H9 (cell line): ENCODE measurements around the gene DLL3. TPM values are rescaled to one million over a fixed set of nuclear protein-coding genes. Genes with fewer than 3 reads are reported as not detected.

Source experiments
- DNase-seq: peaks from one replicate; pipeline ENCODE4 v3.0.0-alpha.2; 2017
- H2AFZ ChIP-seq: one replicate; pipeline ENCODE4 v1.6.1; 2013; ENCODE audit warnings: mild to moderate bottlenecking, low read length, control low read depth, moderate library complexity
- H2AK5ac ChIP-seq: 2 replicates; pipeline ENCODE4 v1.6.1; 2013; ENCODE audit warnings: low read length, control low read depth, mixed read lengths; ENCODE audit not compliant: insufficient read length
- H2BK120ac ChIP-seq: one replicate; pipeline ENCODE4 v1.6.1; 2013; ENCODE audit warnings: low read depth, mild to moderate bottlenecking, low read length, control low read depth, inconsistent platforms; ENCODE audit not compliant: poor library complexity, severe bottlenecking
- H2BK12ac ChIP-seq: 2 replicates; pipeline ENCODE4 v1.6.1; 2013; ENCODE audit warnings: low read length, control low read depth, mixed read lengths, low read depth; ENCODE audit not compliant: insufficient read length
- H2BK15ac ChIP-seq: 2 replicates; pipeline ENCODE4 v1.6.1; 2013; ENCODE audit warnings: low read depth, low read length, control low read depth
- H2BK20ac ChIP-seq: one replicate; pipeline ENCODE4 v1.6.1; 2013; ENCODE audit warnings: low read depth, mild to moderate bottlenecking, low read length, control low read depth, inconsistent platforms; ENCODE audit not compliant: poor library complexity, severe bottlenecking
- H2BK5ac ChIP-seq: 2 replicates; pipeline ENCODE4 v1.6.1; 2013; ENCODE audit warnings: low read length, control low read depth, mixed read lengths; ENCODE audit not compliant: insufficient read length
- H3K14ac ChIP-seq: 2 replicates; pipeline ENCODE4 v1.6.1; 2013; ENCODE audit warnings: low read length, control low read depth; ENCODE audit not compliant: insufficient read depth
- H3K18ac ChIP-seq: 2 replicates; pipeline ENCODE4 v1.6.1; 2013; ENCODE audit warnings: low read depth, mild to moderate bottlenecking, mixed read lengths, low read length, control low read depth; ENCODE audit not compliant: insufficient read length
- H3K23ac ChIP-seq: 2 replicates; pipeline ENCODE4 v1.6.1; 2013; ENCODE audit warnings: low read length, control low read depth, mixed read lengths, low read depth; ENCODE audit not compliant: insufficient read length
- H3K23me2 ChIP-seq: 2 replicates; pipeline ENCODE4 v1.6.1; 2013; ENCODE audit warnings: low read depth, mild to moderate bottlenecking, mixed read lengths, low read length, control low read depth; ENCODE audit not compliant: insufficient read length, poor library complexity, severe bottlenecking
- H3K27ac ChIP-seq: 2 replicates; pipeline ENCODE4 v1.5.1; 2013; ENCODE audit warnings: low read length, control low read depth, mixed read lengths, low read depth; ENCODE audit not compliant: insufficient read length
- H3K27me3 ChIP-seq: 2 replicates; pipeline ENCODE4 v1.6.1; 2013; ENCODE audit warnings: low read length, control low read depth, inconsistent platforms; ENCODE audit not compliant: insufficient read depth
- H3K4ac ChIP-seq: 2 replicates; pipeline ENCODE4 v1.6.1; 2013; ENCODE audit warnings: low read depth, mild to moderate bottlenecking, control low read depth, inconsistent platforms, low read length, moderate library complexity
- H3K4me1 ChIP-seq: 2 replicates; pipeline ENCODE4 v1.6.1; 2013; ENCODE audit warnings: low read length, control low read depth, inconsistent platforms; ENCODE audit not compliant: insufficient read depth
- H3K4me2 ChIP-seq: 2 replicates; pipeline ENCODE4 v1.6.1; 2013; ENCODE audit warnings: low read length, control low read depth, mixed read lengths; ENCODE audit not compliant: insufficient read length, insufficient read depth
- H3K56ac ChIP-seq: 2 replicates; pipeline ENCODE4 v1.6.1; 2013; ENCODE audit warnings: low read depth, mild to moderate bottlenecking, mixed read lengths, low read length, control low read depth; ENCODE audit not compliant: insufficient read length
- H3K79me1 ChIP-seq: 2 replicates; pipeline ENCODE4 v1.6.1; 2013; ENCODE audit warnings: low read depth, mild to moderate bottlenecking, moderate library complexity, low read length, control low read depth, inconsistent platforms; ENCODE audit not compliant: insufficient read depth, poor library complexity, severe bottlenecking
- H3K79me2 ChIP-seq: 2 replicates; pipeline ENCODE4 v1.6.1; 2013; ENCODE audit warnings: low read length, control low read depth, inconsistent platforms; ENCODE audit not compliant: insufficient read depth
- H3K9ac ChIP-seq: 2 replicates; pipeline ENCODE4 v1.6.1; 2013; ENCODE audit warnings: low read length, control low read depth, mixed read lengths; ENCODE audit not compliant: insufficient read length; ENCODE audit errors: extremely low read depth
- H3K9me3 ChIP-seq: one replicate; pipeline ENCODE4 v1.6.1; 2013; ENCODE audit warnings: low read depth, low read length, inconsistent platforms; ENCODE audit not compliant: control insufficient read depth
- H3T11ph ChIP-seq: one replicate; pipeline ENCODE4 v1.6.1; 2013; ENCODE audit warnings: mild to moderate bottlenecking, low read length, control low read depth, inconsistent platforms
- H4K20me1 ChIP-seq: one replicate; pipeline ENCODE4 v1.6.1; 2013; ENCODE audit not compliant: control insufficient read depth, insufficient read length, insufficient read depth
- H4K5ac ChIP-seq: 2 replicates; pipeline ENCODE4 v1.6.1; 2013; ENCODE audit warnings: low read depth, mild to moderate bottlenecking, mixed read lengths, low read length, control low read depth; ENCODE audit not compliant: insufficient read length
- H4K8ac ChIP-seq: replicated peaks from 2 replicates; pipeline ENCODE4 v1.6.1; 2013; ENCODE audit warnings: low read length, control low read depth, mixed read lengths, low read depth; ENCODE audit not compliant: insufficient read length
- H4K91ac ChIP-seq: 2 replicates; pipeline ENCODE4 v1.6.1; 2013; ENCODE audit warnings: low read depth, mild to moderate bottlenecking, moderate library complexity, mixed read lengths, low read length, control low read depth; ENCODE audit not compliant: insufficient read length
- H3K27ac Mint-ChIP-seq, 3 experiments: 2 replicates in 2 of 3; 3 replicates in 1 of 3; pipeline ENCODE4 v1.8.0; 2020 to 2021; ENCODE audit warnings: mixed read lengths in 3 of 3, mild to moderate bottlenecking in 1 of 3, moderate library complexity in 1 of 3
- H3K27me3 Mint-ChIP-seq: 2 replicates; pipeline ENCODE4 v1.8.0; 2021; ENCODE audit warnings: low read depth, mild to moderate bottlenecking, moderate library complexity, mixed read lengths
- H3K36me3 Mint-ChIP-seq, 3 experiments: 2 replicates in 2 of 3; 3 replicates in 1 of 3; pipeline ENCODE4 v1.8.0; 2020 to 2021; ENCODE audit warnings: low read depth in 3 of 3, mixed read lengths in 3 of 3; ENCODE audit not compliant: insufficient read depth in 1 of 3
- H3K4me1 Mint-ChIP-seq, 2 experiments: 2 replicates each; pipeline ENCODE4 v1.8.0; 2020; ENCODE audit warnings: mixed read lengths in 2 of 2
- H3K4me3 Mint-ChIP-seq, 2 experiments: 2 replicates in 1 of 2; 3 replicates in 1 of 2; pipeline ENCODE4 v1.8.0; 2020 to 2021; ENCODE audit warnings: mild to moderate bottlenecking in 2 of 2, mixed read lengths in 2 of 2, moderate library complexity in 1 of 2
- H3K9me3 Mint-ChIP-seq, 2 experiments: 2 replicates in 1 of 2; 3 replicates in 1 of 2; pipeline ENCODE4 v1.8.0; 2020; ENCODE audit warnings: mild to moderate bottlenecking in 2 of 2, mixed read lengths in 2 of 2, moderate library complexity in 1 of 2
- CTCF ChIP-seq: fragments of 200-600 bp; sonication (generic); conservative IDR thresholded peaks from 3 replicates; pipeline ENCODE4 v1.8.0; 2021; ENCODE audit warnings: antibody characterized with exemption, mild to moderate bottlenecking
- WGBS: extraction: QIAGEN DNeasy Blood & Tissue Kit; methylation state at CpG from one replicate; pipeline ENCODE4 v1.1.7; 2013; ENCODE audit warnings: missing lambda C conversion rate, low lambda C conversion rate, mixed read lengths; ENCODE audit not compliant: insufficient read length; ENCODE audit errors: extremely low coverage; 5-methylcytosine and 5-hydroxymethylcytosine counted together
- total RNA-seq: library from RNA; stranded (reverse); gene quantifications from 2 replicates; pipeline ENCODE4 v1.2.1, GENCODE V29; 2021

The DLL3 gene
- total RNA-seq, 1 experiment from 2014 or later: 2.5 TPM

DNA sequence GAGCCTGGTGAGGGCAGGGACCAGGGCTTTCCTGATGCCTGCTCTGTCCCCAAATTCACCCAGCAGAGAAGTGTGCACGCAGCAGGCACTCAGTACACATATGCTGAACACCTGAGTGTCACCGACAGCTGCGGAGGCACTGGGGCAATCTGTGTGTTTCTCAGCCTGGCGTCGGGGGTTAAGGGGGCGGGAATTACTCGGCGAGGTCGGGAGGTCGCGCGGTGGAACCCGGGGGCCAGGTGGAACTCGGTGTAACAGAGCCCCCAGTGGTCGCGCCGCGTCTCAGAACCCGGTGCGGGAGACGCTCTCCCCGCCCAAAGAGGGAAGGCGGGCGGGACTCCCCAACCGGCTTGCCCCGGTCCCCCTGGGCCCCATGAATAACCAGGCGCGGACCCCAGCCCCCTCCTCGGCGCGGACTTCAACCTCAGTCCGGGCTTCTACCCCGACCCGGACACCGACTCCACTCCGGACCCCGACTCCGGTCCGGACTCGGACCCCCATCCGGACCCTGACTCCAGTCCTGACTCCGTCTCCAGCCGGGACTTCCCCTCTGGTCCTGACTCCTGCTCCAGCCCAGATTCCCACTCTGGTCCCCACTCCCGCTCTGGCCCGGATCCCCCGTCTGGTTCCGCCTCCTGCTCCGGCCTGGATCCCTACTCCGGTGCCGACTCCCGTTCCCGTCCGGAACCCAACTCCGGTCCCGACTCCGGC, 16.2 kb downstream of the DLL3 start, which contains the start of gene SELENOV:
Gene SELENOV, plus strand, starts transcription at position 300 of the 711 bp plus-strand sequence. Its CDS starts 74 bp downstream, at position 374.
- no peaks in the 10 kb centered on the region for H4K20me1 ChIP-seq
- peaks cover 10% of the 10 kb centered on the region for H3K23me2 ChIP-seq
- H3K79me1 ChIP-seq: peaks cover 4% of the 10 kb centered on the region
- H2BK15ac ChIP-seq: no peak within 1 kb of the TSS
- peak; percentile 83 for DNase-seq
- peak; percentile 55 for TF ChIP-seq CTCF
- H3K4me2 ChIP-seq: peak within 1 kb of the TSS; percentile 33
- peak within 1 kb of the TSS; percentile 37 for H3K18ac ChIP-seq
- WGBS: no CpG with 5 or more reads among the region's 56 CpGs
- H3K56ac ChIP-seq: no peak within 1 kb of the TSS
- H4K5ac ChIP-seq: no peak within 1 kb of the TSS
- H3T11ph ChIP-seq: no peak within 1 kb of the TSS
- no peaks in the 10 kb centered on the region; a peak in 1 of 5 replicates for H3K9me3 Mint-ChIP-seq
- H3K4me1 Mint-ChIP-seq: peaks cover 25 to 27% of the 10 kb centered on the region in 2 experiments
- peak within 1 kb of the TSS; percentile 69 for H3K9ac ChIP-seq
- no peaks in the 10 kb centered on the region for H3K9me3 ChIP-seq
- peak within 1 kb of the TSS; percentile 47 for H3K14ac ChIP-seq
- peak within 1 kb of the TSS; percentile 88 to 90 for H3K4me3 Mint-ChIP-seq
- peak within 1 kb of the TSS in 1 of 3 experiments; percentile 79; a peak in 1 of 7 replicates for H3K27ac Mint-ChIP-seq
- H3K27ac ChIP-seq: no peak within 1 kb of the TSS
- no peaks in the 10 kb centered on the region; the same call in 1 of the 2 replicates for H3K79me2 ChIP-seq
- no peak within 1 kb of the TSS for H2BK20ac ChIP-seq
- no peak within 1 kb of the TSS for H3K23ac ChIP-seq
- H3K36me3 Mint-ChIP-seq: peaks cover 7 to 10% (median 10%) of the 10 kb centered on the region in 3 experiments; a peak in 6 of 7 replicates
- no peak within 1 kb of the TSS for H4K8ac ChIP-seq
- H3K4me1 ChIP-seq: peaks cover 3% of the 10 kb centered on the region; the same call in 1 of the 2 replicates
- H3K27me3 Mint-ChIP-seq: peaks cover 51% of the 10 kb centered on the region
- H4K91ac ChIP-seq: no peak within 1 kb of the TSS
- H3K27me3 ChIP-seq: no peaks in the 10 kb centered on the region
- no peak within 1 kb of the TSS for H3K4ac ChIP-seq
- no peak within 1 kb of the TSS for H2BK12ac ChIP-seq
- H2AK5ac ChIP-seq: no peak within 1 kb of the TSS
- no peak within 1 kb of the TSS for H2AFZ ChIP-seq
- no peak within 1 kb of the TSS for H2BK120ac ChIP-seq
- no peak within 1 kb of the TSS for H2BK5ac ChIP-seq
